Ishikawa (cell line): Measurements from ENCODE around the gene COX17.

ENCODE experiments used
- CEBPB ChIP-seq: IDR thresholded peaks from 2 replicates; pipeline ENCODE4 v1.6.1; 2012
- CREB1 ChIP-seq: IDR thresholded peaks from 2 replicates; pipeline ENCODE4 v1.6.1; 2012; ENCODE audit warnings: low read depth
- EGR1 ChIP-seq: IDR thresholded peaks from 2 replicates; pipeline ENCODE4 v1.6.1; 2012
- EP300 ChIP-seq: IDR thresholded peaks from 2 replicates; pipeline ENCODE4 v1.6.1; 2012; ENCODE audit warnings: borderline replicate concordance
- FOXM1 ChIP-seq: IDR thresholded peaks from 2 replicates; pipeline ENCODE4 v1.6.1; 2012; ENCODE audit warnings: low read depth, borderline replicate concordance
- MAX ChIP-seq: IDR thresholded peaks from 2 replicates; pipeline ENCODE4 v1.6.1; 2012
- NFIC ChIP-seq: IDR thresholded peaks from 2 replicates; pipeline ENCODE4 v1.6.1; 2012
- RAD21 ChIP-seq: IDR thresholded peaks from 2 replicates; pipeline ENCODE4 v1.6.1; 2012; ENCODE audit warnings: low read depth
- REST ChIP-seq: IDR thresholded peaks from 2 replicates; pipeline ENCODE4 v1.6.1; 2012; ENCODE audit warnings: low read depth, mild to moderate bottlenecking
- TAF1 ChIP-seq: IDR thresholded peaks from 2 replicates; pipeline ENCODE4 v1.6.1; 2012; ENCODE audit warnings: low read depth, mild to moderate bottlenecking
- TCF12 ChIP-seq: IDR thresholded peaks from 2 replicates; pipeline ENCODE4 v1.6.1; 2012; ENCODE audit warnings: low read depth
- TEAD4 ChIP-seq: IDR thresholded peaks from 2 replicates; pipeline ENCODE4 v1.6.1; 2012
- YY1 ChIP-seq: IDR thresholded peaks from 2 replicates; pipeline ENCODE4 v1.6.1; 2012; ENCODE audit warnings: low read depth
- ZBTB7A ChIP-seq: IDR thresholded peaks from 2 replicates; pipeline ENCODE4 v1.6.1; 2012; ENCODE audit warnings: low read depth
- TF ChIP-seq, protein P1 (sequence below): IDR thresholded peaks from 2 replicates; pipeline ENCODE4 v1.6.1; 2012

COX17 gene

GRCh38 chr3:119636891-119637611 is 40.2 kb downstream of the COX17 start:
- TF ChIP-seq CEBPB = no peak
- TF ChIP-seq NFIC = no peak
- TF ChIP-seq EP300 = no peak
- no peak for TF ChIP-seq ZBTB7A
- TF ChIP-seq, protein P1, sequence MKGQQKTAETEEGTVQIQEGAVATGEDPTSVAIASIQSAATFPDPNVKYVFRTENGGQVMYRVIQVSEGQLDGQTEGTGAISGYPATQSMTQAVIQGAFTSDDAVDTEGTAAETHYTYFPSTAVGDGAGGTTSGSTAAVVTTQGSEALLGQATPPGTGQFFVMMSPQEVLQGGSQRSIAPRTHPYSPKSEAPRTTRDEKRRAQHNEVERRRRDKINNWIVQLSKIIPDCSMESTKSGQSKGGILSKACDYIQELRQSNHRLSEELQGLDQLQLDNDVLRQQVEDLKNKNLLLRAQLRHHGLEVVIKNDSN = no peak
- TF ChIP-seq TAF1 = no peak
- no peak for TF ChIP-seq CREB1
- TF ChIP-seq FOXM1 = no peak
- no peak for TF ChIP-seq YY1
- no peak for TF ChIP-seq EGR1
- no peak for TF ChIP-seq TCF12
- TF ChIP-seq RAD21 = no peak
- TF ChIP-seq TEAD4 = no peak
- TF ChIP-seq REST = no peak
- TF ChIP-seq MAX = no peak

GRCh38 chr3:119636249-119636648 is 41.0 kb downstream of the COX17 start:
- TF ChIP-seq RAD21 = no peak
- TF ChIP-seq TCF12 = no peak
- no peak for TF ChIP-seq TEAD4
- TF ChIP-seq YY1 = no peak
- TF ChIP-seq FOXM1 = no peak
- TF ChIP-seq, protein P1 = no peak
- TF ChIP-seq EP300 = no peak
- no peak for TF ChIP-seq TAF1
- TF ChIP-seq ZBTB7A = no peak
- TF ChIP-seq CREB1 = no peak
- no peak for TF ChIP-seq CEBPB
- TF ChIP-seq REST = no peak
- TF ChIP-seq NFIC = no peak

GRCh38 chr3:119635719-119636118 is 41.5 kb downstream of the COX17 start:
- TF ChIP-seq FOXM1 (no peak), TEAD4 (no peak), MAX (no peak), CREB1 (no peak), RAD21 (no peak), TAF1 (no peak), REST (no peak), CEBPB (no peak), TCF12 (no peak), EP300 (no peak), EGR1 (no peak), YY1 (no peak), NFIC (no peak), ZBTB7A (no peak)
- TF ChIP-seq, protein P1 = no peak
